SH-SY5Y (cell line): ENCODE measurements around the gene PVALEF.
A peak's percentile ranks its signal among the peaks of the same experiment; 100 is the strongest.

Source experiments
- GATA2 ChIP-seq: IDR thresholded peaks from 2 replicates; pipeline ENCODE4 v1.6.1; 2011; ENCODE audit warnings: mild to moderate bottlenecking, low read depth, low read length
- GATA3 ChIP-seq: IDR thresholded peaks from 2 replicates; pipeline ENCODE4 v1.6.1; 2011; ENCODE audit warnings: low read depth, mild to moderate bottlenecking, low read length, moderate library complexity

GRCh38 chr17:81194225-81194760, 29.0 kb downstream of the PVALEF start:
- TF ChIP-seq GATA2 (0 out of 2 replicates have a peak, but pooled peaks have one; percentile 4), GATA3 (no peak)
